Lower leg skin (tissue), 3 donors: ENCODE results near the gene EHD4.

Experiments
- CTCF ChIP-seq, 3 donors: fragments of 450-650 bp; IDR thresholded peaks; one replicate each; pipeline ENCODE4 v1.5.1; 2016; ENCODE audit warnings: antibody characterized with exemption in 3 of 3, mild to moderate bottlenecking in 3 of 3, moderate library complexity in 2 of 3
- POLR2A ChIP-seq, 2 donors: fragments of 450-650 bp; IDR thresholded peaks; one replicate each; pipeline ENCODE4 v1.6.1; 2016 to 2017; ENCODE audit warnings: antibody characterized with exemption in 2 of 2, mild to moderate bottlenecking in 1 of 2, moderate library complexity in 1 of 2

- no peak for TF ChIP-seq CTCF (IDR thresholded peaks at IDR 0.05)
- TF ChIP-seq POLR2A (IDR thresholded peaks at IDR 0.05): no peak
These were observed 50.7 kb downstream of the EHD4 start for GRCh38 chr15:41921639-41922038.
